HepG2 (cell line): Measurements from ENCODE around the gene RSPH9. TPM values are rescaled to one million over a fixed set of nuclear protein-coding genes. Genes with fewer than 3 reads are reported as not detected.

Experiments
- CBFB ChIP-seq: sonication (generic); formaldehyde crosslinking; IDR thresholded peaks from 2 replicates; pipeline ENCODE4 v1.4.0; 2020; ENCODE audit warnings: missing genetic modification reagents
- CBX5 ChIP-seq: sonication (generic); formaldehyde crosslinking; IDR thresholded peaks from 2 replicates; pipeline ENCODE4 v1.4.0; 2020; ENCODE audit warnings: missing genetic modification reagents, borderline replicate concordance
- HMG20A ChIP-seq: IDR thresholded peaks from 2 replicates; pipeline ENCODE4 v1.6.1; 2016; ENCODE audit warnings: borderline replicate concordance
- RARG ChIP-seq: sonication (generic); formaldehyde crosslinking; IDR thresholded peaks from 2 replicates; pipeline ENCODE4 v1.4.0; 2020; ENCODE audit warnings: low read depth, mild to moderate bottlenecking, missing genetic modification reagents
- REPIN1 ChIP-seq: sonication (generic); formaldehyde crosslinking; IDR thresholded peaks from 2 replicates; pipeline ENCODE4 v1.8.0; 2022; ENCODE audit warnings: missing genetic modification reagents, low read depth, mild to moderate bottlenecking, borderline replicate concordance
- TAF15 ChIP-seq: fragments of 200-400 bp; formaldehyde crosslinking; IDR thresholded peaks from one replicate; pipeline ENCODE4 v1.6.1; 2018; ENCODE audit warnings: mild to moderate bottlenecking, low read depth, low read length; ENCODE audit not compliant: poor library complexity, severe bottlenecking
- TBX2 ChIP-seq: sonication (generic); formaldehyde crosslinking; IDR thresholded peaks from 2 replicates; pipeline ENCODE4 v1.5.0; 2020; ENCODE audit warnings: missing genetic modification reagents, mild to moderate bottlenecking, borderline replicate concordance
- ZBTB3 ChIP-seq: sonication (generic); formaldehyde crosslinking; IDR thresholded peaks from 2 replicates; pipeline ENCODE4 v1.4.0; 2020; ENCODE audit warnings: low read depth, mild to moderate bottlenecking, moderate library complexity, missing genetic modification reagents, borderline replicate concordance
- ZBTB46 ChIP-seq: sonication (generic); formaldehyde crosslinking; IDR thresholded peaks from 2 replicates; pipeline ENCODE4 v1.4.0; 2020; ENCODE audit warnings: mild to moderate bottlenecking, missing genetic modification reagents, borderline replicate concordance
- ZNF225 ChIP-seq: sonication (generic); formaldehyde crosslinking; IDR thresholded peaks from 2 replicates; pipeline ENCODE4 v1.4.0; 2020; ENCODE audit warnings: mild to moderate bottlenecking, missing genetic modification reagents
- ZNF354B ChIP-seq: sonication (generic); formaldehyde crosslinking; IDR thresholded peaks from 2 replicates; pipeline ENCODE4 v1.8.0; 2022; ENCODE audit warnings: mild to moderate bottlenecking, missing genetic modification reagents
- ZNF44 ChIP-seq: sonication (generic); formaldehyde crosslinking; IDR thresholded peaks from 2 replicates; pipeline ENCODE4 v1.5.1; 2020; ENCODE audit warnings: mild to moderate bottlenecking, missing genetic modification reagents
- polyA plus RNA-seq, 8 experiments: library from polyadenylated mRNA; depleted of rRNA in 3 of 8; stranded (reverse) in 7 of 8; unstranded in 1 of 8; fragments of >200 nt; fragmentation: Illumina TruSeq in 4 of 8; extraction: Trizol in 4 of 8; gene quantifications; 2 replicates each; pipeline versions ENCODE4 v1.2.1 to v1.2.3, GENCODE V29; 2011 to 2016; ENCODE audit warnings: low read depth in 4 of 8, missing spikeins in 1 of 8, mixed read lengths in 1 of 8; ENCODE audit not compliant: insufficient read depth in 1 of 8
- total RNA-seq, 5 experiments: library from RNA; depleted of rRNA; stranded (reverse); fragments of >200 nt; fragmentation: Illumina TruSeq; extraction: Trizol; gene quantifications; 2 replicates each; pipeline ENCODE4 v1.2.3, GENCODE V29; 2016; ENCODE audit warnings: low read depth in 1 of 5
- TF ChIP-seq, protein P1 (sequence below), 2 experiments: sonication (generic) in 1 of 2; formaldehyde crosslinking in 1 of 2; IDR thresholded peaks; 2 replicates each; pipeline versions ENCODE4 v1.4.0 to v1.6.1; 2018 to 2020; ENCODE audit warnings: missing genetic modification reagents in 2 of 2, borderline replicate concordance in 1 of 2, low read depth in 1 of 2, mild to moderate bottlenecking in 1 of 2, missing biosample characterization in 1 of 2

Gene RSPH9
- total and polyA plus RNA-seq, 2 of the 13 experiments (the other 11 are each of a cell fraction or from before 2014, with no cell fraction given) = 0.04 TPM; not detected in 1

DNA sequence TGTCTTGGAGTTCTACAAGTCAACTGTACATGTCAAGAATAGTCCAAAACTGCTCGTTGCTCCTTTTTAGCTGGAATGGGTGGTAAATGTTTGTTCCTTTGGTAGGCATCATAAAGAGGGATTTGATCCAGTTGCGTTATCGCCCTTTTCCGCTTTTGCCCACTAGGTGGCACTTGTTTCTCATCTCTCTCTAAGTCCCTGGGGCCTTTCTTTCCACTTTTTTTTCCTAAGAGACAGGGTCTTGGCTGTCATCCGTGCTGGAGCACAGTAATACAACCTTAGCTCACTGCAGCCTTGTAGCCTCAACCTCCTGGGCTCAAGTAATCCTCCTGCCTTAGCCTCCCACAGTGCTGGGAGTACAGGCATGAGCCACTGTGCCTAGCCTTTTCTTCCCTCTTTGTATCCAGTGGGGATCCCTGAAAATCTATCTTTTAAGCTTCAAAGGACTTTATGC, 36.5 kb upstream of the RSPH9 start (continued):
- TF ChIP-seq, protein P1, sequence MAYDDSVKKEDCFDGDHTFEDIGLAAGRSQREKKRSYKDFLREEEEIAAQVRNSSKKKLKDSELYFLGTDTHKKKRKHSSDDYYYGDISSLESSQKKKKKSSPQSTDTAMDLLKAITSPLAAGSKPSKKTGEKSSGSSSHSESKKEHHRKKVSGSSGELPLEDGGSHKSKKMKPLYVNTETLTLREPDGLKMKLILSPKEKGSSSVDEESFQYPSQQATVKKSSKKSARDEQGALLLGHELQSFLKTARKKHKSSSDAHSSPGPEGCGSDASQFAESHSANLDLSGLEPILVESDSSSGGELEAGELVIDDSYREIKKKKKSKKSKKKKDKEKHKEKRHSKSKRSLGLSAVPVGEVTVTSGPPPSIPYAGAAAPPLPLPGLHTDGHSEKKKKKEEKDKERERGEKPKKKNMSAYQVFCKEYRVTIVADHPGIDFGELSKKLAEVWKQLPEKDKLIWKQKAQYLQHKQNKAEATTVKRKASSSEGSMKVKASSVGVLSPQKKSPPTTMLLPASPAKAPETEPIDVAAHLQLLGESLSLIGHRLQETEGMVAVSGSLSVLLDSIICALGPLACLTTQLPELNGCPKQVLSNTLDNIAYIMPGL (CRISPR knock-in tag; IDR thresholded peaks at IDR 0.05; ENCODE audit: borderline replicate concordance in 1 of 2, low read depth in 1 of 2) = peak; percentile 51 to 54; a peak in 1 of 4 replicates
- TF ChIP-seq ZBTB46 = no peak
- TF ChIP-seq TBX2 (CRISPR knock-in tag) = no peak
- no peak for TF ChIP-seq TAF15
- TF ChIP-seq ZBTB3 (CRISPR knock-in tag) = no peak
- no peak for TF ChIP-seq ZNF354B (CRISPR knock-in tag)
- TF ChIP-seq ZNF44 (CRISPR knock-in tag) = 0 out of 2 replicates have a peak, but pooled peaks have one; percentile 22
- TF ChIP-seq REPIN1 (CRISPR knock-in tag) = no peak
- TF ChIP-seq RARG (CRISPR knock-in tag) = no peak
- TF ChIP-seq CBFB (CRISPR knock-in tag) = no peak
- TF ChIP-seq CBX5 (CRISPR knock-in tag) = no peak
- TF ChIP-seq ZNF225 (CRISPR knock-in tag) = no peak
- TF ChIP-seq HMG20A (CRISPR knock-in tag) = no peak
